K562 (cell line): ENCODE data around the gene TAL1. TPM values are rescaled to one million over a fixed set of nuclear protein-coding genes. Genes with fewer than 3 reads are reported as not detected.

Source experiments
- ARID1B ChIP-seq: fragments of 450-650 bp; IDR thresholded peaks from 2 replicates; pipeline ENCODE4 v1.6.1; 2016; ENCODE audit warnings: antibody characterized with exemption, mild to moderate bottlenecking, inconsistent platforms
- CBX5 ChIP-seq: IDR thresholded peaks from 2 replicates; pipeline ENCODE4 v1.6.1; 2014; ENCODE audit warnings: low read depth, borderline replicate concordance
- CHCHD3 ChIP-seq: fragments of 250-450 bp; sonication (Bioruptor Pico); IDR thresholded peaks from 2 replicates; pipeline ENCODE4 v2.1.2; 2022; ENCODE audit warnings: mild to moderate bottlenecking
- CTBP1 ChIP-seq: fragments of 450-650 bp; IDR thresholded peaks from 2 replicates; pipeline ENCODE4 v1.6.1; 2016; ENCODE audit warnings: borderline replicate concordance
- CTCF ChIP-seq, 3 experiments: IDR thresholded peaks in 2 of 3; conservative IDR thresholded peaks in 1 of 3; 2 replicates each; pipeline ENCODE4 v1.5.1; 2011 to 2012; ENCODE audit warnings: low read length in 3 of 3, mild to moderate bottlenecking in 3 of 3, control low read depth in 2 of 3, improper control_type of control experiment in 1 of 3, inconsistent platforms in 1 of 3, low read depth in 1 of 3, mixed read lengths in 1 of 3, moderate library complexity in 1 of 3; ENCODE audit not compliant: insufficient read depth in 2 of 3
- CTCFL ChIP-seq: IDR thresholded peaks from 2 replicates; pipeline ENCODE4 v1.6.1; 2011; ENCODE audit warnings: borderline replicate concordance, low read depth, mild to moderate bottlenecking, moderate library complexity, low read length; ENCODE audit not compliant: insufficient read depth, poor library complexity, severe bottlenecking
- EP300 ChIP-seq: IDR thresholded peaks from 2 replicates; pipeline ENCODE4 v1.6.1; 2012; ENCODE audit warnings: low read length, improper control_type of control experiment
- FOXA3 ChIP-seq, 2 experiments: fragments of 450-650 bp in 1 of 2; sonication (generic) in 1 of 2; formaldehyde crosslinking; IDR thresholded peaks in 1 of 2; conservative IDR thresholded peaks in 1 of 2; 2 replicates each; pipeline versions ENCODE4 v1.4.0 to v1.8.0; 2020 to 2022; ENCODE audit warnings: mild to moderate bottlenecking in 2 of 2, missing genetic modification reagents in 1 of 2
- HDAC1 ChIP-seq, 2 experiments: fragments of 450-650 bp; IDR thresholded peaks; 2 replicates each; pipeline ENCODE4 v1.6.1; 2016 to 2017; ENCODE audit warnings: inconsistent platforms in 1 of 2, mild to moderate bottlenecking in 1 of 2, moderate library complexity in 1 of 2
- HDGF ChIP-seq: fragments of 450-650 bp; IDR thresholded peaks from 2 replicates; pipeline ENCODE4 v1.6.1; 2016
- HLTF ChIP-seq: fragments of 450-650 bp; IDR thresholded peaks from 2 replicates; pipeline ENCODE4 v1.6.1; 2016
- IRF9 ChIP-seq: fragments of 450-650 bp; IDR thresholded peaks from 2 replicates; pipeline ENCODE4 v1.6.1; 2016; ENCODE audit warnings: missing biosample characterization, missing genetic modification characterization
- KLF16 ChIP-seq: IDR thresholded peaks from 2 replicates; pipeline ENCODE4 v1.6.1; 2016; ENCODE audit warnings: antibody characterized with exemption
- NCOA4 ChIP-seq: fragments of 450-650 bp; IDR thresholded peaks from 2 replicates; pipeline ENCODE4 v1.6.1; 2018; ENCODE audit warnings: mild to moderate bottlenecking; ENCODE audit not compliant: partially characterized antibody
- SMAD4 ChIP-seq: fragments of 250-450 bp; sonication (Bioruptor Pico); conservative IDR thresholded peaks from 2 replicates; pipeline ENCODE4 v1.8.0; 2021; ENCODE audit warnings: inconsistent platforms, mild to moderate bottlenecking, moderate library complexity
- TBL1XR1 ChIP-seq, 2 experiments: IDR thresholded peaks; 2 replicates each; pipeline ENCODE4 v1.6.1; 2012; ENCODE audit warnings: improper control_type of control experiment in 2 of 2, low read length in 2 of 2, mild to moderate bottlenecking in 1 of 2
- TFAP4 ChIP-seq: sonication (generic); formaldehyde crosslinking; IDR thresholded peaks from 2 replicates; pipeline ENCODE4 v1.8.0; 2022; ENCODE audit warnings: missing genetic modification reagents, mild to moderate bottlenecking, moderate library complexity, borderline replicate concordance
- polyA plus RNA-seq, 8 experiments: library from polyadenylated mRNA; depleted of rRNA in 4 of 8; stranded (reverse) in 5 of 8; unstranded in 3 of 8; fragments of >200 nt; fragmentation: Nextera tagmentation in 2 of 8; fragmentation: Illumina TruSeq in 1 of 8; extraction: Ambion mirVana in 2 of 8; extraction: Trizol in 1 of 8; gene quantifications; 2 replicates each; pipeline versions ENCODE4 v1.2.1 to v1.2.3, GENCODE V29; 2011 to 2014; ENCODE audit warnings: inconsistent platforms in 1 of 8, missing spikeins in 1 of 8
- total RNA-seq, 7 experiments: library from RNA; depleted of rRNA in 6 of 7; stranded (reverse); fragments of >200 nt in 6 of 7; fragmentation: Illumina TruSeq in 2 of 7; extraction: Trizol in 2 of 7; gene quantifications; 2 replicates each; pipeline versions ENCODE4 v1.2.1 to v1.2.3, GENCODE V29; 2011 to 2021; ENCODE audit warnings: low replicate concordance in 1 of 7

The TAL1 gene
- total and polyA plus RNA-seq, 9 of the 15 experiments (the other 6 are each of a cell fraction or from before 2014, with no cell fraction given): 18.5 to 106 (median 59.7) TPM

- TF ChIP-seq TFAP4 (CRISPR knock-in tag): peak; percentile 84
- TF ChIP-seq SMAD4 (CRISPR knock-in tag): peak; percentile 50
- peak; percentile 86; the same call in 1 of the 2 replicates for TF ChIP-seq CTBP1
- peak; percentile 55; the same call in 1 of the 2 replicates for TF ChIP-seq HLTF
- peak; percentile 51; the same call in 1 of the 2 replicates for TF ChIP-seq EP300
- TF ChIP-seq FOXA3 (CRISPR knock-in tag; conservative IDR thresholded peaks at IDR 0.05 in 1 of 2, IDR thresholded peaks at IDR 0.05 in 1 of 2): peak in 1 of 2 experiments; percentile 43; a peak in 1 of 4 replicates
- no peak for TF ChIP-seq IRF9 (tag)
- peak in 1 of 2 experiments; percentile 83; a peak in 2 of 4 replicates for TF ChIP-seq TBL1XR1 (IDR thresholded peaks at IDR 0.05; ENCODE audit: low read length in 2 of 2)
- TF ChIP-seq NCOA4: no peak
- TF ChIP-seq CBX5: 0 out of 2 replicates have a peak, but pooled peaks have one; percentile 21
- TF ChIP-seq KLF16: 0 out of 2 replicates have a peak, but pooled peaks have one; percentile 23
- peak; percentile 96 to 100 (median 98) for TF ChIP-seq CTCF (IDR thresholded peaks at IDR 0.05 in 2 of 3, conservative IDR thresholded peaks at IDR 0.05 in 1 of 3; ENCODE audit: insufficient read depth in 2 of 3, low read depth in 1 of 3, low read length in 3 of 3)
- no peak for TF ChIP-seq CTCFL
- peak; percentile 47 for TF ChIP-seq ARID1B
- no peak for TF ChIP-seq CHCHD3 (CRISPR knock-in tag)
- peak; percentile 95; the same call in 1 of the 2 replicates for TF ChIP-seq HDGF
- peak in 1 of 2 experiments; percentile 37; a peak in 1 of 4 replicates for TF ChIP-seq HDAC1 (IDR thresholded peaks at IDR 0.05)
Measured at GRCh38 chr1:47192458-47193384, 39.3 kb downstream of the TAL1 start (continued).
